GM19324 (cell line): ENCODE measurements around the gene EIF3J.

ENCODE experiments used
- ATAC-seq: cut with Tn5 transposase; IDR thresholded peaks from one replicate; pipeline ENCODE4 v1.9.1; 2021; ENCODE audit warnings: mild to moderate bottlenecking, moderate library complexity; ENCODE audit not compliant: unreplicated experiment, low FRiP score

The EIF3J gene

GRCh38 chr15:44591326-44591725 is 54.4 kb downstream of the EIF3J start:
- ATAC-seq = no peak

GRCh38 chr15:44593042-44593736 is 56.2 kb downstream of the EIF3J start:
- no peak for ATAC-seq

DNA sequence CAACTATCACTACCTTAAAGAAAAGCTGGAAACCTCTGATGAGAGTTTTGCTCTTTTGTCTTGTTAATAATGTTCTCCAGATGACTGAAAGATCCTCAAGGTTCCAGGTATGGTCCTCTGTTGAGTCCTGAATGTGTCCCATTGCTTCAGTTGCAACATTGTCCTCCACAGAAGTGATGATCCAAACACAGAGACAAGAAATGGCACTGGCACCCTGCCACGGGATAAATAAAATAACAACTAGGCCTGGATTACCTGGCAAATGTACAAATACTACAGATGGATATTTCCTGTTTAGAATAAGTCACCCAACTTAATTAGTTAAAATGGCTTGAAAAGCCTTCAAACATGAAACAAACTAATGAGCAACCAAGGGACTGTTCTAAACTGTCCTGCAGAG is 58.3 kb downstream of the EIF3J start:
- no peak for ATAC-seq

DNA sequence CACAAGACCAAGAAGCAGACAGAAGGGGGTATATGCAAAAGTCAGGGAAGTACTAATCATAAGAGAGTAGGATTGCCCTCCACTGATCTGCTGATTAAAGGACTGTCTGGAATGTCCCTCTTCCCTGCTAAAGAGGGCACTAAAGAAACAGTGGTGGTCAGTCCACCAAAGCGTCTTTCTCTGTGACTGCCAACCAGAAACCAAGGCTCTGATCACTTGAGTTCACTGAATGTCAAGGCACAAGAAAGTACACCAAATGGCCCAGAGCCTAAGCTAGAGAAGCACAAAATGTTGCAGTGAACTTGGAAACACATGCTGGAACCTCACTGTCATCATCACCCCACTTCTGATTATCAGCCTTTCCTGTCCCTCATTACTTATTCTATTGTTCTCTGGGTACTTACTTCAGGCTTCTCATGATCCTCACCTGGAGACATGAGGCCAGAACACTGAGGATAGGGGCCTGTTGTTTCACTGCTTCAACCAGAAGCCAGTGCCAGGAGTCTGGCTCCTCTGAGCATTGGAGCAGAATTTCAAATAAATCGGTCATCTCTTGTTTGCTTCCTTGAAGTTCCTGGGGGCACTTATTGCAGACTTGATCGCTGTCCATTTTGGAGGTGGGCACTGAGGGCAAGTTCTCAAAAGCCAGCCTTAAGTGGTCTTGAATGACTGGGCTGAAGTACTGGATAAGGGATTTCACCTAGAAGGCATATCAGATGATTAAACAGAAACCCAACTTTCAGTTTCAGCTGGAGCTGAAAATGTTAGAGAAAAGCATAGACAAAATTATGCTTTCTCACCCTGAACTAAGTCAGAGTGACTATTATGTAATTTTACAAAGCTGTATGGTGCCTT is 58.9 kb downstream of the EIF3J start:
- ATAC-seq = no peak

DNA sequence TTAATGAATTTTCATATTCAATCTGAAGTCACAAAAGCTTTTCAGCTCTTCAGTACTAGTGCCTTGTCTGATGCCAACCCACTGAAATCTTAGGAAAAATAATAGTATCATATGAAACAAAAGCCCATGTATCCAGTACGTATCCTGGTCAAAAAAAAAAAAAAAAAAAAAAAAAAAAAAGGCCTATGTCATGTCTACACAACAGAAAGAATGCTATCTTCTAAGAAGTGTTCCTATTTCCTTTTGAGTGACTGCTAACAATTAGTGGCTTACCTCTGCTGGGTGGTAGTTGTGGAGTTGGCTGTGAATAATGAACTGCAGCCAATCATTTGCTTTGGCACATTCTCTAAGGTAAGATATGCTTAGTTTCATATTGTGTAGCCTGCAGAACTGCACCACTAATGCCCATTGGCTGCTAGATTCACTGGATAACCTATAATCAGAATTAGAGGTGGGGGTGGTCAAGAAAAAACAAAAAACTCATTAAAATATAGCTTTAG is 59.6 kb downstream of the EIF3J start:
- no peak for ATAC-seq

- no peak for ATAC-seq
These were observed 61.1 kb downstream of the EIF3J start for GRCh38 chr15:44598066-44598465.

DNA sequence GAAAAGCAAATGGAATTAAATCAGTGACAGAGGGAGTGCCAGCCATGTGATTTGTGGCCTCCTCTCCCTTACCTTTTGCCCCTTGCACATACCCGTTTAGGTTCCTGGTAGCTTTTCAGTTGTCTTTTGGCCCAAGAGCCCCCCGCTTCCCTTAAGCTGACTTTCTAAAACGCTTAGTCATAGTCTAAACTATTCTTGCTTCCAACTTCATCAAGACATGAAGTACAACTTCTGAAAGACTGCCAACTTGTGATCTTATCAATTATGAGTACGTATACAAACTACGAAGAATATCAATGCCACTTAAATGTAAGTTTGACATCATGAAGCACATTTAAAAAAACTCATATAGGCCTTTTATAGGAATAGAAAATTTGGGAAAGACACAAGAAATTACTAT is 61.9 kb downstream of the EIF3J start:
- ATAC-seq = no peak

GRCh38 chr15:44603126-44603525 is 66.2 kb downstream of the EIF3J start:
- no peak for ATAC-seq

DNA sequence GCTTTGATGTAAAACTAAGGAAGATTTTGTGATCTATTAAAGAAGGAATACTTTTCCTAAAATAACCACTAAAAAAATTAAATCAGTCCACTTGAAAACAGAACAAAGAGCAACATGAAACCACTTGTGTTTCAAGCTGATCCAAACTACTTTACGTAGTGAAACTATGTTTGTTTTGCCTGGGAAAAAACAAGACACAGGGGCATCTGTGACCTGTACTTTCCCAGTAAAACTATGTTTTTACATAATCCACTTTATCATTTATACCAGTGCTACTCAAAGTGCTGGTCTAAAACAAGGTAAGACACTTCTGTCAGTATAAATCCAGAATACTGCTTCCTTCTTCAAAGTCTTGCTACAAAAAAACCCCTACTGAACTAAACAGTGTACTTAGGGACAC is 69.8 kb downstream of the EIF3J start:
- no peak for ATAC-seq
